GM06990 (cell line): Measurements from ENCODE around the gene EHD2.
"Not testable (repeated sequence)": the region's sequence is repeated elsewhere in the genome, so short reads cannot be mapped to it uniquely, and the experiment has no call there.

Source experiments
- DNase-seq: peaks from one replicate; pipeline ENCODE4 v3.0.0-alpha.2; 2011; ENCODE audit not compliant: insufficient read length; ENCODE audit errors: extremely low read depth
- H3K27me3 ChIP-seq: replicated peaks from 2 replicates; pipeline ENCODE4 v1.6.0; 2011; ENCODE audit warnings: low read length; ENCODE audit not compliant: control insufficient read depth, insufficient read depth
- H3K36me3 ChIP-seq: 2 replicates; pipeline ENCODE4 v1.5.1; 2011; ENCODE audit warnings: low read length; ENCODE audit not compliant: control insufficient read depth, insufficient read depth
- H3K4me3 ChIP-seq: replicated peaks from 2 replicates; pipeline ENCODE4 v1.5.1; 2011; ENCODE audit warnings: low read depth, mild to moderate bottlenecking, control low read depth, low read length
- CTCF ChIP-seq: IDR thresholded peaks from 2 replicates; pipeline ENCODE4 v1.5.1; 2011; ENCODE audit warnings: low read length, control low read depth, mild to moderate bottlenecking, inconsistent platforms; ENCODE audit not compliant: insufficient read depth, poor library complexity, severe bottlenecking

Gene EHD2

GRCh38 chr19:47713046-47714021 is at the start of gene EHD2:
EHD2 (plus strand) TSS chr19:47713422; CDS start chr19:47716613, 3,191 bp downstream.
- Histone ChIP-seq H3K4me3 (no peak within 1 kb of the TSS), H3K27me3 (no peaks in the 10 kb centered on the region; the same call in 1 of the 2 replicates), H3K36me3 (no peaks in the 10 kb centered on the region)
- peak; percentile 56 for TF ChIP-seq CTCF
- DNase-seq = no peak

- no peak for TF ChIP-seq CTCF
- Histone ChIP-seq H3K4me3 (no peak overlapping the region), H3K36me3 (peaks cover 2% of the 10 kb centered on the region; the same call in 1 of the 2 replicates), H3K27me3 (no peaks in the 10 kb centered on the region)
- no peak for DNase-seq
Measured at GRCh38 chr19:47663435-47663910, 49.7 kb upstream of the EHD2 start.

GRCh38 chr19:47663911-47664771 is 49.1 kb upstream of the EHD2 start:
- H3K4me3 ChIP-seq = no peak overlapping the region
- peaks cover 2% of the 10 kb centered on the region; the same call in 1 of the 2 replicates for H3K36me3 ChIP-seq
- DNase-seq = no peak
- no peaks in the 10 kb centered on the region for H3K27me3 ChIP-seq
- no peak for TF ChIP-seq CTCF

GRCh38 chr19:47668556-47668955 is 44.7 kb upstream of the EHD2 start:
- H3K4me3 ChIP-seq, H3K36me3 ChIP-seq, DNase-seq, H3K27me3 ChIP-seq: not testable (repeated sequence)

- Histone ChIP-seq H3K4me3 (no peak overlapping the region), H3K27me3 (no peaks in the 10 kb centered on the region), H3K36me3 (peaks cover 6% of the 10 kb centered on the region)
- TF ChIP-seq CTCF = no peak
- DNase-seq = no peak
Measured at GRCh38 chr19:47670736-47671135, 42.5 kb upstream of the EHD2 start.
